SK-N-SH (cell line): ENCODE data around the gene DNAH6.

Source experiments
- CTCF ChIP-seq: fragments of 200-600 bp; sonication (generic); IDR thresholded peaks from 2 replicates; pipeline ENCODE4 v1.6.1; 2017; ENCODE audit warnings: antibody characterized with exemption, mild to moderate bottlenecking, moderate library complexity
- MXI1 ChIP-seq: IDR thresholded peaks from 2 replicates; pipeline ENCODE4 v1.6.1; 2012; ENCODE audit warnings: mild to moderate bottlenecking, low read depth, low read length, improper control_type of control experiment
- POLR2AphosphoS5 ChIP-seq: IDR thresholded peaks from 2 replicates; pipeline ENCODE4 v1.6.1; 2012; ENCODE audit warnings: low read depth, low read length

GRCh38 chr2:84723831-84724230, 207.5 kb downstream of the DNAH6 start:
- TF ChIP-seq CTCF (no peak), MXI1 (no peak), POLR2AphosphoS5 (no peak)
